ENCODE measurements around the gene PBX1. TPM values are rescaled to one million over a fixed set of nuclear protein-coding genes. Genes with fewer than 3 reads are reported as not detected.

Gene PBX1
- total and polyA plus RNA-seq, 2 donors from 2014 or later, result 14.9 to 91.5 TPM

GRCh38 chr1:164885311-164885710 lies 326.3 kb downstream of the PBX1 start:
- no peaks in the 10 kb centered on the region for H3K9me3 ChIP-seq (ENCODE audit: control insufficient read depth in 2 of 3, insufficient read depth in 1 of 3, low read length in 3 of 3)
- H3K4me3 ChIP-seq (ENCODE audit: low read length in 3 of 3), result no peak overlapping the region
- intact Hi-C loops (cut with DNase I), result no loop called here
- DNase-seq (no peak), FAIRE-seq (no peak)
- H3K36me3 ChIP-seq (ENCODE audit: control insufficient read depth in 2 of 3, insufficient read depth in 3 of 3, low read length in 3 of 3), result no peaks in the 10 kb centered on the region
- no peak overlapping the region for H3K27ac ChIP-seq (ENCODE audit: low read depth in 2 of 2, low read length in 2 of 2)
- no peaks in the 10 kb centered on the region for H3K4me1 ChIP-seq (ENCODE audit: control insufficient read depth in 2 of 3, insufficient read depth in 2 of 3, low read depth in 1 of 3, low read length in 3 of 3)
- no peaks in the 10 kb centered on the region for H3K27me3 ChIP-seq (ENCODE audit: control insufficient read depth, insufficient read depth, low read length)
- no peak overlapping the region for H3K9ac ChIP-seq (ENCODE audit: low read length in 3 of 3)
- TF ChIP-seq CTCF (IDR thresholded peaks at IDR 0.05; ENCODE audit: borderline replicate concordance, extremely low read depth, insufficient read depth), result no peak

GRCh38 chr1:164886101-164886500 lies 327.1 kb downstream of the PBX1 start:
- no peaks in the 10 kb centered on the region for H3K4me1 ChIP-seq (ENCODE audit: control insufficient read depth in 2 of 3, insufficient read depth in 2 of 3, low read depth in 1 of 3, low read length in 3 of 3)
- H3K9ac ChIP-seq (ENCODE audit: low read length in 3 of 3), result no peak overlapping the region
- no peaks in the 10 kb centered on the region for H3K27me3 ChIP-seq (ENCODE audit: control insufficient read depth, insufficient read depth, low read length)
- no peak for DNase-seq
- intact Hi-C loops (cut with DNase I), result no loop called here
- no peak overlapping the region for H3K4me3 ChIP-seq (ENCODE audit: low read length in 3 of 3)
- TF ChIP-seq CTCF (IDR thresholded peaks at IDR 0.05; ENCODE audit: borderline replicate concordance, extremely low read depth, insufficient read depth), result no peak
- H3K27ac ChIP-seq (ENCODE audit: low read depth in 2 of 2, low read length in 2 of 2), result no peak overlapping the region
- FAIRE-seq, result no peak
- H3K36me3 ChIP-seq (ENCODE audit: control insufficient read depth in 2 of 3, insufficient read depth in 3 of 3, low read length in 3 of 3), result no peaks in the 10 kb centered on the region
- H3K9me3 ChIP-seq (ENCODE audit: control insufficient read depth in 2 of 3, insufficient read depth in 1 of 3, low read length in 3 of 3), result no peaks in the 10 kb centered on the region

- FAIRE-seq (no peak), DNase-seq (peak in 1 of 5 donors; percentile 6)
- Histone ChIP-seq H3K4me1 (ENCODE audit: control insufficient read depth in 2 of 3, insufficient read depth in 2 of 3, low read depth in 1 of 3, low read length in 3 of 3) (no peaks in the 10 kb centered on the region), H3K9me3 (ENCODE audit: control insufficient read depth in 2 of 3, insufficient read depth in 1 of 3, low read length in 3 of 3) (no peaks in the 10 kb centered on the region), H3K27me3 (ENCODE audit: control insufficient read depth, insufficient read depth, low read length) (no peaks in the 10 kb centered on the region), H3K27ac (ENCODE audit: low read depth in 2 of 2, low read length in 2 of 2) (no peak overlapping the region), H3K9ac (ENCODE audit: low read length in 3 of 3) (no peak overlapping the region), H3K4me3 (ENCODE audit: low read length in 3 of 3) (no peak overlapping the region), H3K36me3 (ENCODE audit: control insufficient read depth in 2 of 3, insufficient read depth in 3 of 3, low read length in 3 of 3) (no peaks in the 10 kb centered on the region)
- no peak for TF ChIP-seq CTCF (IDR thresholded peaks at IDR 0.05; ENCODE audit: borderline replicate concordance, extremely low read depth, insufficient read depth)
- intact Hi-C loops (cut with DNase I), result no loop called here
Observed at GRCh38 chr1:164891615-164892014, 332.6 kb downstream of the PBX1 start.

All from kidney (tissue), 14 donors.